Sigmoid colon (tissue), 3 donors: ENCODE data around the gene CIC.

ENCODE experiments used
- CTCF ChIP-seq, 4 experiments: fragments of 450-650 bp in 3 of 4; fragments of 200-600 bp in 1 of 4; IDR thresholded peaks; one replicate each; pipeline ENCODE4 v1.5.1; 2016 to 2019; ENCODE audit warnings: antibody characterized with exemption in 4 of 4, mild to moderate bottlenecking in 3 of 4, moderate library complexity in 2 of 4
- POLR2A ChIP-seq, 2 donors: fragments of 450-650 bp; IDR thresholded peaks; one replicate each; pipeline ENCODE4 v1.6.1; 2016; ENCODE audit warnings: antibody characterized with exemption in 2 of 2, mild to moderate bottlenecking in 2 of 2, moderate library complexity in 2 of 2

- TF ChIP-seq CTCF (IDR thresholded peaks at IDR 0.05) (no peak), POLR2A (IDR thresholded peaks at IDR 0.05) (no peak)
Measured at GRCh38 chr19:42295342-42295741, 26.3 kb downstream of the CIC start.
